KMS-11 (cell line): Measurements from ENCODE around the gene ZBTB17.

Experiments
- H2AFZ ChIP-seq: fragments of 200-600 bp; sonication (generic); 2 replicates; pipeline ENCODE4 v1.6.1; 2016; ENCODE audit warnings: antibody characterized with exemption, mixed run types, low read depth
- H3K27ac ChIP-seq: fragments of 200-600 bp; sonication (generic); 2 replicates; pipeline ENCODE4 v1.6.1; 2016; ENCODE audit warnings: mild to moderate bottlenecking, mixed run types
- H3K27me3 ChIP-seq: fragments of 200-600 bp; sonication (generic); 2 replicates; pipeline ENCODE4 v1.6.1; 2017; ENCODE audit warnings: mild to moderate bottlenecking, low read depth, mixed run types, moderate library complexity; ENCODE audit not compliant: insufficient read depth
- H3K36me3 ChIP-seq: fragments of 200-600 bp; sonication (generic); 2 replicates; pipeline ENCODE4 v1.6.1; 2017; ENCODE audit warnings: mild to moderate bottlenecking, mixed run types; ENCODE audit not compliant: insufficient read depth
- H3K4me1 ChIP-seq: fragments of 200-600 bp; sonication (generic); 2 replicates; pipeline ENCODE4 v1.6.1; 2016; ENCODE audit warnings: mild to moderate bottlenecking, low read depth, mixed run types; ENCODE audit not compliant: poor library complexity, severe bottlenecking
- H3K4me2 ChIP-seq: fragments of 200-600 bp; sonication (generic); 2 replicates; pipeline ENCODE4 v1.7.0; 2016; ENCODE audit warnings: mild to moderate bottlenecking, mixed run types
- H3K4me3 ChIP-seq: fragments of 200-600 bp; sonication (generic); IDR thresholded peaks from 2 replicates; pipeline ENCODE4 v1.6.1; 2017; ENCODE audit warnings: low read depth, low read length, mixed read lengths; ENCODE audit not compliant: insufficient read depth
- H3K79me2 ChIP-seq: fragments of 200-600 bp; sonication (generic); 2 replicates; pipeline ENCODE4 v1.6.1; 2016; ENCODE audit warnings: low read depth, mixed run types; ENCODE audit not compliant: insufficient read depth
- H3K9ac ChIP-seq: fragments of 200-600 bp; sonication (generic); 2 replicates; pipeline ENCODE4 v1.6.1; 2016; ENCODE audit warnings: mild to moderate bottlenecking, mixed run types
- H4K20me1 ChIP-seq: fragments of 200-600 bp; sonication (generic); 2 replicates; pipeline ENCODE4 v1.6.1; 2016; ENCODE audit warnings: mild to moderate bottlenecking, mixed run types; ENCODE audit not compliant: insufficient read depth
- TF ChIP-seq, protein P1 (sequence below): fragments of 200-600 bp; sonication (generic); conservative IDR thresholded peaks from 2 replicates; pipeline ENCODE4 v1.6.1; 2017; ENCODE audit warnings: low read depth, mild to moderate bottlenecking, antibody characterized with exemption, low read length, moderate library complexity, mixed read lengths

Gene ZBTB17

DNA sequence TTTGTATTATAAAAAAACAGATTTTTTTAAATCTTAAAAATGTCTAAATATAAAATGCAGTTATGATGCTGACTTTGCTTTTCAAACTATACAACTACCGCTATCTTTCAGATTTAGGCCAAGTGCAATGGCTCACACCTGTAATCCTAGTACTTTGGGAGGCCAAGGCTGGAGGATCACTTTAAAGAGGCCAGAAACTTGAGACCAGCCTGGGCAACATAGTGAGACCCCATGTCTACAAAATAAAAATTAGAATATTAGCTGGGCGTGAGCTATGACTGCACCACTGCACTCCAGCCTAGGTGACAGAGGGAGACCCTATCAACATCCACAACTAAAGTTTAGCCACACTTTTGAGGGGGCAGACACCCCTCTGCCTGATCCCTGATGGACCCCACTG, 20.3 kb downstream of the ZBTB17 start:
- H4K20me1 ChIP-seq: no peaks in the 10 kb centered on the region; the same call in 1 of the 2 replicates
- no peak overlapping the region for H3K9ac ChIP-seq
- H3K79me2 ChIP-seq: peaks cover 4% of the 10 kb centered on the region; the same call in 1 of the 2 replicates
- TF ChIP-seq, protein P1, sequence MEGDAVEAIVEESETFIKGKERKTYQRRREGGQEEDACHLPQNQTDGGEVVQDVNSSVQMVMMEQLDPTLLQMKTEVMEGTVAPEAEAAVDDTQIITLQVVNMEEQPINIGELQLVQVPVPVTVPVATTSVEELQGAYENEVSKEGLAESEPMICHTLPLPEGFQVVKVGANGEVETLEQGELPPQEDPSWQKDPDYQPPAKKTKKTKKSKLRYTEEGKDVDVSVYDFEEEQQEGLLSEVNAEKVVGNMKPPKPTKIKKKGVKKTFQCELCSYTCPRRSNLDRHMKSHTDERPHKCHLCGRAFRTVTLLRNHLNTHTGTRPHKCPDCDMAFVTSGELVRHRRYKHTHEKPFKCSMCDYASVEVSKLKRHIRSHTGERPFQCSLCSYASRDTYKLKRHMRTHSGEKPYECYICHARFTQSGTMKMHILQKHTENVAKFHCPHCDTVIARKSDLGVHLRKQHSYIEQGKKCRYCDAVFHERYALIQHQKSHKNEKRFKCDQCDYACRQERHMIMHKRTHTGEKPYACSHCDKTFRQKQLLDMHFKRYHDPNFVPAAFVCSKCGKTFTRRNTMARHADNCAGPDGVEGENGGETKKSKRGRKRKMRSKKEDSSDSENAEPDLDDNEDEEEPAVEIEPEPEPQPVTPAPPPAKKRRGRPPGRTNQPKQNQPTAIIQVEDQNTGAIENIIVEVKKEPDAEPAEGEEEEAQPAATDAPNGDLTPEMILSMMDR: no peak
- no peaks in the 10 kb centered on the region for H3K36me3 ChIP-seq
- H3K27ac ChIP-seq: no peak overlapping the region
- no peak overlapping the region for H3K4me3 ChIP-seq
- H3K4me2 ChIP-seq: no peak overlapping the region
- peaks cover 6% of the 10 kb centered on the region for H3K4me1 ChIP-seq
- H3K27me3 ChIP-seq: no peaks in the 10 kb centered on the region
- H2AFZ ChIP-seq: no peak overlapping the region

DNA sequence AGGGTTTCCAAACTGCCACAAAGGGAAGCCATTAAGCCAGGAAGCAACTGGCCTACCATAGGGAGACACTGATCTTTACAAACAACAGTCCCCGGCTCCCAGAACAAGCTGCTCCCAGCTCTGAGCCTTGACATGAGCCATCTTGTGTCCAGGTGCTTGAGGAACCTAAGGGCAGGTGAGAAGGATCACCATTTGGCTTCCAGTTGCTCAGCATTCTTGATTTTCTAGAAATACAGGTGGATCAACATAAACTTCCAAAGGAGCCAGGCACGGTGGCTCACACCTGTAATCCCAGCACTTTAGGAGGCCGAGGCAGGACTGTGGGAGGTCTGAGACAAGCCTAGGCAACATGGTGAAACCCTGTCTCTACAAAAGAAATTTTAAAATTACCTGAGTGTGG, 21.6 kb downstream of the ZBTB17 start:
- no peak overlapping the region for H3K27ac ChIP-seq
- H3K4me1 ChIP-seq: peaks cover 13% of the 10 kb centered on the region
- H2AFZ ChIP-seq: no peak overlapping the region
- H3K9ac ChIP-seq: no peak overlapping the region
- peaks cover 4% of the 10 kb centered on the region; the same call in 1 of the 2 replicates for H3K79me2 ChIP-seq
- H4K20me1 ChIP-seq: no peaks in the 10 kb centered on the region; the same call in 1 of the 2 replicates
- no peak overlapping the region for H3K4me2 ChIP-seq
- no peak overlapping the region for H3K4me3 ChIP-seq
- H3K27me3 ChIP-seq: no peaks in the 10 kb centered on the region
- no peaks in the 10 kb centered on the region for H3K36me3 ChIP-seq
- TF ChIP-seq, protein P1: no peak

DNA sequence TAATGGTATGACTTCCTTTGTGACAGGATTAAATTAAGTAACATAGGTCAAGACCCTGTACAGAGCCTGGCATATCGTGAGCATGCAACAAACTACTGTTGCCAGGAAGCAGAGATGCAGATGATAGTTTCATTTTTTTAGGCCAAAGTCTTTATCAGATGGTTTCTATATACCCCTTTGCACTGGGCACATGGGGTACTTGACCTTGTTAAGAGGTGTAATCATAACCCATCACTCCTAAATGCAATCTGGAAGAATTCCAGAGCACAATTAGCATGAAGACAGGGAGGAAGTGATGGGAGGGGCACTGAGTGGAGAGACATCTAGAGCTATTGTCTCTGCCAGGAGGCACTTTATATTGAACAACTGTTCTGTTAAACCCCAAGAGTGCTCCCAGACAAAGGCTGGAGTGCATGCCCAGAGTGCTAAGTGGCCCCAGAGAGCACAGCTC, 22.1 kb downstream of the ZBTB17 start:
- no peak overlapping the region for H3K27ac ChIP-seq
- H3K4me2 ChIP-seq: no peak overlapping the region
- H3K36me3 ChIP-seq: no peaks in the 10 kb centered on the region
- no peak overlapping the region for H3K4me3 ChIP-seq
- H3K27me3 ChIP-seq: no peaks in the 10 kb centered on the region
- H3K79me2 ChIP-seq: peaks cover 4% of the 10 kb centered on the region; the same call in 1 of the 2 replicates
- no peaks in the 10 kb centered on the region; the same call in 1 of the 2 replicates for H4K20me1 ChIP-seq
- H3K9ac ChIP-seq: no peak overlapping the region
- H2AFZ ChIP-seq: no peak overlapping the region
- H3K4me1 ChIP-seq: peaks cover 13% of the 10 kb centered on the region
- TF ChIP-seq, protein P1: no peak

DNA sequence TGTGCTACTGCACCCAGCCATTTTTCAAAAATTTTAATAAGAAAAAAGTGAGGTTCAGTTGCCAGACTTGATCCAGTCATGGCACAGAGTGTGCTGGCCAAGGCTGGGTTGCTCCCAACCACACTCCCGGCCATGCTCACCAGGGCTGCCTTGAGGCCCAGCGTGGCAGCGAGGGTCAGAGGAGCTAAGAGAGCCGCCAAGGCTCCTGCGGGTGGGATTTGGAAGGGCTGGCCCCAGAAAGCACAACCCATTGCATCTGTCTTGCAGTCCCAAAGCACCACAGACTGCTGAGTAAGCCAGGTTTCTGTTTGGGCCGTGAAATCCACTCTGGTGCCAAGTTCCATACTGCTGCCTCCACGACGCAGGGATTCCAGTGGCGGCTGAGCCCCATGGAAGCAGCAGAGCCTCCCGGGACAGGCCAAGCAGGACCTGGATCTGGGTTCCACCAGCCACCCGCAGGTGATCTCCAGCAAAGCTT, 22.6 kb downstream of the ZBTB17 start:
- H3K79me2 ChIP-seq: peaks cover 4% of the 10 kb centered on the region; the same call in 1 of the 2 replicates
- H3K9ac ChIP-seq: no peak overlapping the region
- H3K27ac ChIP-seq: no peak overlapping the region
- no peaks in the 10 kb centered on the region; the same call in 1 of the 2 replicates for H4K20me1 ChIP-seq
- H2AFZ ChIP-seq: no peak overlapping the region
- H3K4me1 ChIP-seq: peaks cover 13% of the 10 kb centered on the region
- H3K4me3 ChIP-seq: no peak overlapping the region
- H3K36me3 ChIP-seq: no peaks in the 10 kb centered on the region
- no peak overlapping the region for H3K4me2 ChIP-seq
- H3K27me3 ChIP-seq: no peaks in the 10 kb centered on the region
- TF ChIP-seq, protein P1: no peak
